Measurements from ENCODE around the gene EOMES. TPM values are rescaled to one million over a fixed set of nuclear protein-coding genes. Genes with fewer than 3 reads are reported as not detected.
A peak's percentile ranks its signal among the peaks of the same experiment; 100 is the strongest.

Gene EOMES
- total and polyA plus RNA-seq, 2 of the 8 experiments (the other 6 are each of a cell fraction or from before 2014, with no cell fraction given): 0.09 to 0.47 TPM

DNA sequence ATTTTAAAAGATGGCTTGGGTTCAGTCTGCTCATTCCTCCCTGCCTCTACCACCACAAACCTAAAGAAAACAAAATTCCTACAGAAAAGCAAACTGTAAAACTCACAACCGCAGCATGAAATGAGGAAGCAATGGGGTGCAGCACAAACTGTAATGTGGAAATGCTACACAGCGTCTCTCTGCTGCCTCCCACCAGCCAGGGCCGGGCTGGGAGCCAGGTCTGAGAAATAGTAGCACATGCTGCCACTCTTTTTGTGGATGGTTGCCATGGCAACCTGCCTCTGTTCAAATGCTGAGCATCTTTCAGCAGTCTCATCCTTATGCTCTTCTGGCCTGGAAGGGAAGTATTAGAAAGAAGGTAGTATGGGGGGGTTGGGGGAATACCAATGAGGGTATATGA is 55.4 kb downstream of the EOMES start (continued):
- TF ChIP-seq SIN3A (conservative IDR thresholded peaks at IDR 0.05 in 1 of 2, IDR thresholded peaks at IDR 0.05 in 1 of 2; ENCODE audit: low read depth in 1 of 2, low read length in 2 of 2): peak; percentile 78 to 85; a peak in 2 of 4 replicates
- TF ChIP-seq GABPA (IDR thresholded peaks at IDR 0.05; ENCODE audit: borderline replicate concordance, insufficient read depth, low read length): no peak
- no peak for TF ChIP-seq GTF2F1 (IDR thresholded peaks at IDR 0.05; ENCODE audit: borderline replicate concordance, low read depth, low read length)
- TF ChIP-seq EP300 (IDR thresholded peaks at IDR 0.05; ENCODE audit: borderline replicate concordance in 1 of 2, low read depth in 2 of 2, low read length in 2 of 2): no peak
- TF ChIP-seq CTBP2 (IDR thresholded peaks at IDR 0.05; ENCODE audit: borderline replicate concordance, insufficient read depth, insufficient read length, low read length): no peak
- TF ChIP-seq CHD1 (IDR thresholded peaks at IDR 0.05; ENCODE audit: low read depth, low read length): no peak
- no peak for TF ChIP-seq CBX8 (IDR thresholded peaks at IDR 0.05; ENCODE audit: borderline replicate concordance, low read depth, low read length)
- TF ChIP-seq KDM4A (IDR thresholded peaks at IDR 0.05; ENCODE audit: low read depth, low read length, severe bottlenecking): no peak
- peak; percentile 34 for TF ChIP-seq SAP30 (IDR thresholded peaks at IDR 0.05; ENCODE audit: insufficient read depth, insufficient replicate concordance, low read length)
- no peak for TF ChIP-seq RNF2 (IDR thresholded peaks at IDR 0.05; ENCODE audit: borderline replicate concordance, low read depth, low read length, missing control alignments, poor library complexity, severe bottlenecking)
- no peak for TF ChIP-seq CEBPB (IDR thresholded peaks at IDR 0.05; ENCODE audit: low read depth, low read length)
- TF ChIP-seq POLR2AphosphoS5 (IDR thresholded peaks at IDR 0.05; ENCODE audit: low read depth, low read length): no peak
- TF ChIP-seq SP1 (IDR thresholded peaks at IDR 0.05; ENCODE audit: low read depth, low read length): no peak
- TF ChIP-seq JUN (IDR thresholded peaks at IDR 0.05; ENCODE audit: low read depth, low read length): no peak
- TF ChIP-seq SIX5 (IDR thresholded peaks at IDR 0.05; ENCODE audit: low read depth, low read length): no peak
- TF ChIP-seq HDAC6 (IDR thresholded peaks at IDR 0.05; ENCODE audit: low read depth, low read length): no peak
- TF ChIP-seq TCF12 (IDR thresholded peaks at IDR 0.05; ENCODE audit: low read depth, low read length): no peak

Data from H1 (cell line).